Osteocyte (in vitro differentiated cells): ENCODE data around the gene STRN3. TPM values are rescaled to one million over a fixed set of nuclear protein-coding genes. Genes with fewer than 3 reads are reported as not detected.
"Not testable (repeated sequence)": the region's sequence is repeated elsewhere in the genome, so short reads cannot be mapped to it uniquely, and the experiment has no call there.

Source experiments
- DNase-seq: peaks from one replicate; pipeline ENCODE4 v3.0.0; 2021; ENCODE audit warnings: mixed read lengths; ENCODE audit not compliant: unreplicated experiment; ENCODE audit errors: extremely low spot score
- H3K27ac Mint-ChIP-seq: one replicate; pipeline ENCODE4 v1.8.0; 2021; ENCODE audit warnings: mild to moderate bottlenecking, mixed read lengths; ENCODE audit not compliant: unreplicated experiment
- H3K27me3 Mint-ChIP-seq: one replicate; pipeline ENCODE4 v1.8.0; 2021; ENCODE audit warnings: mixed read lengths; ENCODE audit not compliant: unreplicated experiment
- H3K36me3 Mint-ChIP-seq: one replicate; pipeline ENCODE4 v1.8.0; 2021; ENCODE audit warnings: mixed read lengths; ENCODE audit not compliant: unreplicated experiment
- H3K4me1 Mint-ChIP-seq: one replicate; pipeline ENCODE4 v1.8.0; 2021; ENCODE audit warnings: mixed read lengths; ENCODE audit not compliant: unreplicated experiment
- H3K4me3 Mint-ChIP-seq: one replicate; pipeline ENCODE4 v1.8.0; 2021; ENCODE audit warnings: mild to moderate bottlenecking, moderate library complexity, mixed read lengths; ENCODE audit not compliant: unreplicated experiment
- H3K9me3 Mint-ChIP-seq: one replicate; pipeline ENCODE4 v1.8.0; 2021; ENCODE audit warnings: mixed read lengths; ENCODE audit not compliant: unreplicated experiment
- total RNA-seq: library from RNA; stranded (reverse); gene quantifications from 2 replicates; pipeline ENCODE4 v1.2.1, GENCODE V29; 2021
- TF ChIP-seq, protein P1 (sequence below): fragments of 200-600 bp; sonication (generic); IDR thresholded peaks from 2 replicates; pipeline ENCODE4 v1.5.0; 2021; ENCODE audit warnings: antibody characterized with exemption, mild to moderate bottlenecking, moderate library complexity

The STRN3 gene
- total RNA-seq, 1 donor from 2014 or later, result 38.7 TPM

GRCh38 chr14:30971586-30971985 is 54.6 kb downstream of the STRN3 start:
- no peak for DNase-seq
- no peaks in the 10 kb centered on the region for H3K9me3 Mint-ChIP-seq
- H3K27me3 Mint-ChIP-seq, result no peaks in the 10 kb centered on the region
- H3K36me3 Mint-ChIP-seq, result peaks cover 1% of the 10 kb centered on the region
- peaks cover 37% of the 10 kb centered on the region for H3K4me1 Mint-ChIP-seq
- TF ChIP-seq, protein P1, sequence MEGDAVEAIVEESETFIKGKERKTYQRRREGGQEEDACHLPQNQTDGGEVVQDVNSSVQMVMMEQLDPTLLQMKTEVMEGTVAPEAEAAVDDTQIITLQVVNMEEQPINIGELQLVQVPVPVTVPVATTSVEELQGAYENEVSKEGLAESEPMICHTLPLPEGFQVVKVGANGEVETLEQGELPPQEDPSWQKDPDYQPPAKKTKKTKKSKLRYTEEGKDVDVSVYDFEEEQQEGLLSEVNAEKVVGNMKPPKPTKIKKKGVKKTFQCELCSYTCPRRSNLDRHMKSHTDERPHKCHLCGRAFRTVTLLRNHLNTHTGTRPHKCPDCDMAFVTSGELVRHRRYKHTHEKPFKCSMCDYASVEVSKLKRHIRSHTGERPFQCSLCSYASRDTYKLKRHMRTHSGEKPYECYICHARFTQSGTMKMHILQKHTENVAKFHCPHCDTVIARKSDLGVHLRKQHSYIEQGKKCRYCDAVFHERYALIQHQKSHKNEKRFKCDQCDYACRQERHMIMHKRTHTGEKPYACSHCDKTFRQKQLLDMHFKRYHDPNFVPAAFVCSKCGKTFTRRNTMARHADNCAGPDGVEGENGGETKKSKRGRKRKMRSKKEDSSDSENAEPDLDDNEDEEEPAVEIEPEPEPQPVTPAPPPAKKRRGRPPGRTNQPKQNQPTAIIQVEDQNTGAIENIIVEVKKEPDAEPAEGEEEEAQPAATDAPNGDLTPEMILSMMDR, result no peak
- no peak overlapping the region for H3K4me3 Mint-ChIP-seq
- H3K27ac Mint-ChIP-seq, result no peak overlapping the region

GRCh38 chr14:30969796-30970195 is 56.4 kb downstream of the STRN3 start:
- H3K27me3 Mint-ChIP-seq, H3K9me3 Mint-ChIP-seq, DNase-seq, H3K4me3 Mint-ChIP-seq, H3K27ac Mint-ChIP-seq: not testable (repeated sequence)
- peaks cover 33% of the 10 kb centered on the region for H3K4me1 Mint-ChIP-seq
- H3K36me3 Mint-ChIP-seq, result peaks cover 13% of the 10 kb centered on the region

DNA sequence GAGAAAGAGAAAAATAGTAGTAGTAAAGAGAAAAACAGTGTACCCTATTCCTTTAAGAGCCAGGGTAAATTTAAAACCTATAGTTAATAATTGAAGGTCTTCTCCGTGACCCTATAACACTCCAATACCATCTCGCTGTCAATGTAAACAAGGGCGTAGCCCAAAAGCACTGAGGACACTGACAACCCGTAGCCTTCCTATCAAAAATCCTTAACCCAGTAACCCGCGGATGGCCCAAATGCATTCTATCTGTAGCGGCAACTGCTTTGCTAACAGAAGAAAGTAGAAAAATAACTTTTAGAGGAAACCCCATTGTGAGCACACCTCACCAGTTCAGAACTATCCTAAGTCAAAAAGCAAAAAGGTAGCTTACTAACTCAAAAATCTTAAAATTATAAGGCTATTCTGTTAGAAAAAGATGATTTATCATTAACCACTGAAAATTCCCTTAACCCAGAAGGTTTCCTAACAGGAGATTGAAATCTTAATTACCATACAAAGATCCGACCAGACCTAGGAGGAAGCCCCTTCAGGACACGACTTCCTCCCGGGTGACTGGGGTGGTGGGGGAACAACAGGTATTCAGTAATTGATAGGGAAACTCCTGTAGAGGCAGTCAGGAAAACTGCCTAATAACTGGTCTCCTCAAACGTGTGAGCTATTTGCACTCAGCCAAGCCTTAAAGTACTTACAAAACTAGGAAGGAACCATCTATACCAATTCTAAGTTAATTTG is 58.6 kb downstream of the STRN3 start:
- H3K27ac Mint-ChIP-seq, H3K4me3 Mint-ChIP-seq, H3K27me3 Mint-ChIP-seq, DNase-seq, H3K9me3 Mint-ChIP-seq: not testable (repeated sequence)
- Mint-ChIP-seq H3K36me3 (peaks cover 15% of the 10 kb centered on the region), H3K4me1 (peaks cover 17% of the 10 kb centered on the region)

DNA sequence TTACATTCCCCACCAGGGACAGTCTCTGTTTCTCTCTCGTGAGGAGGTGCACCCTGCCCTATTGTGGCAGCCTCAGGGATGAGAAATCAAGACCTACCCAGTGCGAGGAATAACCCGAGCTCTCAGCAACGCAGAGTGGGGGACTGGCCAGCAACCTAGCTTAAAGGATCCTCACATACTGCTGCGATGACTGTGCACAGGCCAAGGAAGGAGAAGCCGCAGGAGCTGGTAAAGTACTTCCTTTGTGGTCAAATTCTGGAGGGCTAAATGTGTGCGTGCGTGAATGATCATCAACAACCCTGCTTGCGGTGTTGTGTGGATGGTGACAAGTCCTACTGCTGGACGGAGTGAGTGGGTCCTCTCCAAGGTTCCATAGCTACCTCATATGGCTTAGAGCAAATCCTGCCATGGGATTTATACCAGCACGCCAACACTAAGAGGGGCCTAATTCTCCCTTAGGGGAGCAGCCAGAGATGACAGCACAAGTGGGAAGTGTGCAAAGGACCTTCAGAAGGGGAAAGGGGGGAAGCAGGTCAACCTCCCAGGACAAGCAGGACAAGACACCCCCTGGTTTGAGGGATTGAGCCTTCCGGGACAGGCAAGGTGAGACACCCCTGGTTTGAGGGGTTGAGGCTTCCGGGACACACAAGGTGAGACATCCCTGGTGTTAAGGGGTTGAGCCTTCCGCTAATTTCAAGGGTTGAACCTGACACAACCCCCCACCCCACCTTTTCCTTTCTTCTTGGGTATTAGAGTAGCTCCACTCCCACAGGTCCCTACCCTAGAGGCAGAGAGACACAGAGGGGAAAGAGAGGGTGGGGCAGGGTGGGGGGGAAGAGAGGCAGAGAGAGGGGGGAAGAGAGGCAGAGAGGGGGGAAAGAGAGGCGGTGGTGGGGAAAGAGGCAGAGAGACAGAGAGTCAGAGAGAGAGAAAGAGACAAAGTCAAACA is 59.5 kb downstream of the STRN3 start:
- no peak for DNase-seq
- TF ChIP-seq, protein P1, result no peak
- Mint-ChIP-seq H3K27ac (peak overlapping the region; percentile 38), H3K36me3 (peaks cover 15% of the 10 kb centered on the region), H3K27me3 (no peaks in the 10 kb centered on the region), H3K9me3 (no peaks in the 10 kb centered on the region), H3K4me1 (peaks cover 17% of the 10 kb centered on the region), H3K4me3 (no peak overlapping the region)

GRCh38 chr14:30965861-30966260 is 60.3 kb downstream of the STRN3 start:
- H3K4me3 Mint-ChIP-seq, H3K27ac Mint-ChIP-seq, H3K9me3 Mint-ChIP-seq, H3K27me3 Mint-ChIP-seq, DNase-seq: not testable (repeated sequence)
- Mint-ChIP-seq H3K36me3 (peaks cover 15% of the 10 kb centered on the region), H3K4me1 (peaks cover 13% of the 10 kb centered on the region)

DNA sequence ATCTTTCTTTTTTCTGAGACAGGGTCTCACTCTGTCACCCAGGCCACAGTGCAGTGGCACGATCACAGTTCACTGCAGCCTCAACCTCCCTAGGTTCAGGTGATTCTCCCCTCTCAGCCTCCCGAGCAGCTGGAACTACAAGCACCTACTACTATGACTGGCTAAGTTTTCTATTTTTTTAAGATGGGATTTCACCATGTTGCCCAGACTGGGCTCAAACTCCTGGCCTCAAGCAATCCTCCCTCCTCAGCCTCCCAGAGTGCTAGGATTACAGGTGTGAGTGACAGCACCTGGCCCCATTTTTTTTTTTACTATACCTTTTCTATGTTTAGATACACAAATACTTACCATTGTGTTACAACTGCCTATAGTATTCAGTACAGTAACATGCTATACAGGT is 63.6 kb downstream of the STRN3 start:
- not testable (repeated sequence) for DNase-seq, H3K27me3 Mint-ChIP-seq, H3K4me3 Mint-ChIP-seq, H3K9me3 Mint-ChIP-seq
- H3K36me3 Mint-ChIP-seq, result peaks cover 15% of the 10 kb centered on the region
- peak overlapping the region; percentile 3 for H3K27ac Mint-ChIP-seq
- peaks cover 26% of the 10 kb centered on the region for H3K4me1 Mint-ChIP-seq

DNA sequence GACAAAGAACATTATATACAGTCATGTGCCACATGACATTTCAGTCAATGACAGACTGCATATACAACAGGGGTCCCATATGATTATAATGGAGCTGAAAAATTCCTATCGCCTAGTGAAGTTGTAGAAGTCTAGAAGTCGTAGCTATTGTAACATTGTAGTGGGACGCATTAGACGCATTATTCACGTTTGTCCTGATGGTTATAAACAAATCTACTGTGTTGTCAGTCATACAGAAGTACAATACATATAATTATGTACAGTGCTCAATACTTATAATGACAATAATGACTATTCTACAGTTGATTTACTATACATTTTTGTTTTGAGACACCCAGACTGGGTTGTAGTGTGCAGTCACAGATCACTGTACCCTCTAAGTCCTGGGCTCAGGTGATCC is 64.8 kb downstream of the STRN3 start:
- Mint-ChIP-seq H3K9me3 (no peaks in the 10 kb centered on the region), H3K4me3 (no peak overlapping the region), H3K27me3 (no peaks in the 10 kb centered on the region), H3K4me1 (peaks cover 27% of the 10 kb centered on the region), H3K27ac (no peak overlapping the region), H3K36me3 (peaks cover 13% of the 10 kb centered on the region)
- TF ChIP-seq, protein P1, result no peak
- DNase-seq, result no peak
